Natural killer cell (primary cell): ENCODE data around the gene PFDN2. TPM values are rescaled to one million over a fixed set of nuclear protein-coding genes. Genes with fewer than 3 reads are reported as not detected.

ENCODE experiments used
- ATAC-seq, 3 donors: fragments of 150-1000 bp in 2 of 3; fragments of 200-7000 bp in 1 of 3; cut with Tn5 transposase; 1 replicate in 1 of 3; 2 replicates in 2 of 3; pipeline ENCODE4 v1.10.0; 2021; ENCODE audit warnings: mild to moderate bottlenecking in 2 of 3, moderate library complexity in 2 of 3
- DNase-seq, 2 donors: peaks; one replicate each; pipeline versions ENCODE4 v3.0.0 to v3.0.0-alpha.2; 2013 to 2021; ENCODE audit warnings: mixed read lengths in 1 of 2
- H3K27ac ChIP-seq: one replicate; pipeline ENCODE4 v1.5.1; 2013; ENCODE audit warnings: mild to moderate bottlenecking, low read length
- H3K27me3 ChIP-seq: one replicate; pipeline ENCODE4 v1.6.1; 2013; ENCODE audit warnings: low read length; ENCODE audit not compliant: control insufficient read depth, insufficient read depth
- H3K36me3 ChIP-seq: one replicate; pipeline ENCODE4 v1.6.1; 2013; ENCODE audit warnings: low read length; ENCODE audit not compliant: control insufficient read depth, insufficient read depth
- H3K4me1 ChIP-seq: one replicate; pipeline ENCODE4 v1.6.1; 2013; ENCODE audit warnings: low read length; ENCODE audit not compliant: control insufficient read depth, insufficient read depth
- H3K4me3 ChIP-seq: one replicate; pipeline ENCODE4 v1.5.1; 2013; ENCODE audit warnings: low read length
- H3K9me3 ChIP-seq: one replicate; pipeline ENCODE4 v1.6.1; 2013; ENCODE audit warnings: low read length; ENCODE audit not compliant: control insufficient read depth, insufficient read depth
- H3K27ac Mint-ChIP-seq, 2 donors: one replicate each; pipeline ENCODE4 v1.8.0; 2022; ENCODE audit warnings: mild to moderate bottlenecking in 2 of 2, mixed read lengths in 2 of 2, moderate library complexity in 1 of 2
- H3K27me3 Mint-ChIP-seq, 2 donors: one replicate each; pipeline ENCODE4 v1.8.0; 2022; ENCODE audit warnings: low read depth in 2 of 2, mixed read lengths in 2 of 2
- H3K36me3 Mint-ChIP-seq: one replicate; pipeline ENCODE4 v1.8.0; 2022; ENCODE audit warnings: mixed read lengths
- H3K4me1 Mint-ChIP-seq, 2 donors: one replicate each; pipeline ENCODE4 v1.8.0; 2022; ENCODE audit warnings: mixed read lengths in 2 of 2
- H3K4me3 Mint-ChIP-seq: one replicate; pipeline ENCODE4 v1.8.0; 2022; ENCODE audit warnings: mild to moderate bottlenecking, moderate library complexity, mixed read lengths
- H3K9me3 Mint-ChIP-seq, 2 donors: one replicate each; pipeline ENCODE4 v1.8.0; 2022; ENCODE audit warnings: mixed read lengths in 2 of 2
- WGBS: methylation state at CpG from one replicate; pipeline ENCODE4 v1.1.7; 2013; ENCODE audit warnings: missing lambda C conversion rate; ENCODE audit not compliant: insufficient coverage; 5-methylcytosine and 5-hydroxymethylcytosine counted together
- intact Hi-C: fragments of 100-400 bp; cut with micrococcal nuclease; formaldehyde crosslinking; loops from one replicate; pipeline ENCODE4 v1.14.2; 2022
- total RNA-seq, 4 donors: library from RNA; stranded (reverse); fragments of 120-200 nt in 1 of 4; gene quantifications; one replicate each; pipeline versions ENCODE4 v1.2.3 to v1.2.4, GENCODE V29; 2013 to 2022
- TF ChIP-seq, protein P1 (sequence below): fragments of 200-600 bp; IDR thresholded peaks from one replicate; pipeline ENCODE4 v1.8.0; 2022; ENCODE audit warnings: antibody characterized with exemption

The PFDN2 gene
- total RNA-seq, 3 donors from 2014 or later (not counting 1 experiment from before 2014, with no cell fraction given) = 31.6 to 40.0 (median 35.0) TPM

- Histone ChIP-seq H3K4me1 (peaks cover 31% of the 10 kb centered on the region), H3K27me3 (no peaks in the 10 kb centered on the region), H3K36me3 (peaks cover under 1% of the 10 kb centered on the region), H3K27ac (no peak overlapping the region), H3K4me3 (no peak overlapping the region), H3K9me3 (no peaks in the 10 kb centered on the region)
- 97% methylated on average over 19 of the region's 19 CpGs for WGBS
- H3K9me3 Mint-ChIP-seq = no peaks in the 10 kb centered on the region
- H3K4me1 Mint-ChIP-seq = peaks cover 36 to 59% of the 10 kb centered on the region in 2 donors
- ATAC-seq = no peak
- DNase-seq = no peak
- H3K4me3 Mint-ChIP-seq = no peak overlapping the region
- TF ChIP-seq, protein P1, sequence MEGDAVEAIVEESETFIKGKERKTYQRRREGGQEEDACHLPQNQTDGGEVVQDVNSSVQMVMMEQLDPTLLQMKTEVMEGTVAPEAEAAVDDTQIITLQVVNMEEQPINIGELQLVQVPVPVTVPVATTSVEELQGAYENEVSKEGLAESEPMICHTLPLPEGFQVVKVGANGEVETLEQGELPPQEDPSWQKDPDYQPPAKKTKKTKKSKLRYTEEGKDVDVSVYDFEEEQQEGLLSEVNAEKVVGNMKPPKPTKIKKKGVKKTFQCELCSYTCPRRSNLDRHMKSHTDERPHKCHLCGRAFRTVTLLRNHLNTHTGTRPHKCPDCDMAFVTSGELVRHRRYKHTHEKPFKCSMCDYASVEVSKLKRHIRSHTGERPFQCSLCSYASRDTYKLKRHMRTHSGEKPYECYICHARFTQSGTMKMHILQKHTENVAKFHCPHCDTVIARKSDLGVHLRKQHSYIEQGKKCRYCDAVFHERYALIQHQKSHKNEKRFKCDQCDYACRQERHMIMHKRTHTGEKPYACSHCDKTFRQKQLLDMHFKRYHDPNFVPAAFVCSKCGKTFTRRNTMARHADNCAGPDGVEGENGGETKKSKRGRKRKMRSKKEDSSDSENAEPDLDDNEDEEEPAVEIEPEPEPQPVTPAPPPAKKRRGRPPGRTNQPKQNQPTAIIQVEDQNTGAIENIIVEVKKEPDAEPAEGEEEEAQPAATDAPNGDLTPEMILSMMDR = no peak
- intact Hi-C loops = loop anchor here (10.0 kb wide), 1 partner anchor 1248 kb away; the partner anchor contains the start of gene SLAMF8
- no peaks in the 10 kb centered on the region for H3K27me3 Mint-ChIP-seq
- no peaks in the 10 kb centered on the region for H3K36me3 Mint-ChIP-seq
- peak overlapping the region; percentile 89 for H3K27ac Mint-ChIP-seq
These were observed 44.9 kb downstream of the PFDN2 start for GRCh38 chr1:161072751-161073449.

DNA sequence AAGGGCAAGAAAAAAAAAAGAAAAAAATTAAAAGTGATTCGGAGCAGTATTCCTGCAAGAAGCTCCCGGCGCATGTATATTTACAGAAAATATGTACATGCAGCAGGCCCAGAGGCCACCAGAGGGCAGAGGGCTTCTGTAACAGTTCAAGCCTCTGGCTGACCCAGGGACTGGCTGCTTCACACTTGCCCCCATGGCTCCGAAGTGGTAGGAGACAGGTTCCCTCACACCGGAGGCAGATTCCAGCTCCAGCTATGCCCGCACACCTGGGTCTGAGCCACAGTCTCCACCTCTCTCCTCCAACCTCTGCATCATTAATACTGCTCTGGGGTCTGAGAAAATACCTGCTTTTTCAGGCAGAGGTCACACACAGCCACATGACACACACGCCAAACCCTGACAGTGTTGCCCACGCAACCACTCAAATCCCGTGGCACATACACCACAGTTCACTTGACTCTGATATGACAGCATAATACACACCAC, 45.9 kb downstream of the PFDN2 start:
- no peaks in the 10 kb centered on the region for H3K36me3 Mint-ChIP-seq
- H3K27ac ChIP-seq = peak overlapping the region; percentile 40
- H3K4me1 Mint-ChIP-seq = peaks cover 45 to 69% of the 10 kb centered on the region in 2 donors
- no peaks in the 10 kb centered on the region for H3K27me3 Mint-ChIP-seq
- H3K4me3 Mint-ChIP-seq = peak overlapping the region; percentile 40
- TF ChIP-seq, protein P1 = peak; percentile 76
- peak; percentile 51 to 73 for DNase-seq
- WGBS = 35% methylated on average over 9 of the region's 9 CpGs
- H3K27ac Mint-ChIP-seq = peak overlapping the region; percentile 89
- no peaks in the 10 kb centered on the region for H3K9me3 Mint-ChIP-seq
- intact Hi-C loops = loop anchor here (10.0 kb wide), 1 partner anchor 1247 kb away; the partner anchor contains the start of gene SLAMF8
- H3K27me3 ChIP-seq = no peaks in the 10 kb centered on the region
- H3K9me3 ChIP-seq = no peaks in the 10 kb centered on the region
- H3K4me3 ChIP-seq = no peak overlapping the region
- peaks cover 3% of the 10 kb centered on the region for H3K36me3 ChIP-seq
- peak in 2 of 3 donors; percentile 10 to 18 for ATAC-seq
- peaks cover 41% of the 10 kb centered on the region for H3K4me1 ChIP-seq

GRCh38 chr1:161070761-161071160, 47.1 kb downstream of the PFDN2 start:
- Mint-ChIP-seq H3K4me1 (peaks cover 51 to 80% of the 10 kb centered on the region in 2 donors), H3K27ac (peak overlapping the region; percentile 89), H3K36me3 (no peaks in the 10 kb centered on the region), H3K4me3 (no peak overlapping the region), H3K27me3 (no peaks in the 10 kb centered on the region), H3K9me3 (no peaks in the 10 kb centered on the region)
- Histone ChIP-seq H3K36me3 (peaks cover 11% of the 10 kb centered on the region), H3K27me3 (no peaks in the 10 kb centered on the region), H3K4me1 (peaks cover 52% of the 10 kb centered on the region), H3K27ac (peak overlapping the region; percentile 95), H3K9me3 (no peaks in the 10 kb centered on the region), H3K4me3 (no peak overlapping the region)
- ATAC-seq (no peak), DNase-seq (no peak)
- 95% methylated on average over 4 of the region's 4 CpGs for WGBS
- TF ChIP-seq, protein P1 = no peak
- intact Hi-C loops = loop anchor here (1.0 to 10.0 kb wide), 2 partner anchors 50 to 1246 kb away; partner anchors contain the start of gene SLAMF8
